NCI-H2029 treated with DMSO at 0.1 percent for 48 hours (cell line): ENCODE data around the gene DPH3.
A peak's percentile ranks its signal among the peaks of the same experiment; 100 is the strongest.

ENCODE experiments used
- DNase-seq: peaks from one replicate; lab custom pipeline; 2025; lab: John Stamatoyannopoulos, UW

DPH3 gene

DNA sequence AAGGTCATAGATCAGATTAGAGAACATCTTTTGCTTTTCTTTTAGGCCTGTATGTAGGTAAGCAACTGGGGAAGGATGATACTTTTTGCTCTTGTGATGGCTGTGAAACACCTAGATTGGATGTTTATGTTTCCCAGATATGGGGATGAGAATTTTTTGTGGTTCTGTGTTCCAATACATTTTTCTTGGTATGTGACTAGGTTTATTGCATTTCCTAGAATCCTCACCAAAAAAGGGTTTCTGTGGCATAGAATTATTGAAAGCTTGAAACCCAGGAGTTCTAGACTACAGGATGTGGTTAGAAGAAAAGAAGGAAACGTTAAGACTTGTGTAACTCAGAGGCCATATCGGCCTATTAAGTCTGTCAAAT, 26.1 kb upstream of the DPH3 start:
- DNase-seq = no peak

DNA sequence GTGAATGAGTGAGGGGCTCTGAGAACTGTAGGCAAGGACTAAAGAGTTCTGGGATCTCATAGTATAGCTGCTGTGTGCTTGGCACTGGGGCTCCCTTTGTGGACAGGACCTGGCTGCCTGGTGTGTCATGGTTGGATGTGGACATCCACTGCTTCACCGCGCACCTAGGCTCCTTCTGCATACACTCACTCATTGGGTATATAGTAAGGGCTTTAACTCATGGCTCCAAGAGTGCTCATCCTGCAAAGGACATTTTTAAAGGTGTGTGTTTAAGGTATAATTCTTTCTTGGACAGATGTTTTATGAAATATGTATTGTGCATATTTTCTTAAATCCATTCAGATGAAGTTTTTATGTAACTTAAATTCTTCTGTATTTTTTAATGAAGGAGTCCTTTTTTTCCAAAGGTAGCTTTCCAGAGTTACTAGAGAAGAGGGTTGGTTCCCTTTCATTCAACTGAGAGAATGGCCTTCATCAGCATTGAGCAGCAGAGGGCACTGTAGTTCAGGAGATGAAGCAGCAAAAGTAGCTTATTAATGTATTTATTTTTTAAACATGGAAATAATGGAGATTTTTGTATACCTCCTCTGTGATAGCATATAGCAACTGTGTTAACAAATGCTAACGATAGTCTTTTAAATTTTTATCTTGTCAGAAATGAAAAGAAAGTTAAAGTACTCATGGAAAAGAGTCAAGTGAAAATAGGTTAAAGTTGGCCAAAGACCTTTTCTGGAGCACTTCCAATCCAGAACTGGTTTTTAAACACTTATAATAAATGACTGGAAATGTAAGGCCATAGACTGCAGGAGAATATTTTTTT, 25.5 kb upstream of the DPH3 start:
- DNase-seq = peak; percentile 84

DNA sequence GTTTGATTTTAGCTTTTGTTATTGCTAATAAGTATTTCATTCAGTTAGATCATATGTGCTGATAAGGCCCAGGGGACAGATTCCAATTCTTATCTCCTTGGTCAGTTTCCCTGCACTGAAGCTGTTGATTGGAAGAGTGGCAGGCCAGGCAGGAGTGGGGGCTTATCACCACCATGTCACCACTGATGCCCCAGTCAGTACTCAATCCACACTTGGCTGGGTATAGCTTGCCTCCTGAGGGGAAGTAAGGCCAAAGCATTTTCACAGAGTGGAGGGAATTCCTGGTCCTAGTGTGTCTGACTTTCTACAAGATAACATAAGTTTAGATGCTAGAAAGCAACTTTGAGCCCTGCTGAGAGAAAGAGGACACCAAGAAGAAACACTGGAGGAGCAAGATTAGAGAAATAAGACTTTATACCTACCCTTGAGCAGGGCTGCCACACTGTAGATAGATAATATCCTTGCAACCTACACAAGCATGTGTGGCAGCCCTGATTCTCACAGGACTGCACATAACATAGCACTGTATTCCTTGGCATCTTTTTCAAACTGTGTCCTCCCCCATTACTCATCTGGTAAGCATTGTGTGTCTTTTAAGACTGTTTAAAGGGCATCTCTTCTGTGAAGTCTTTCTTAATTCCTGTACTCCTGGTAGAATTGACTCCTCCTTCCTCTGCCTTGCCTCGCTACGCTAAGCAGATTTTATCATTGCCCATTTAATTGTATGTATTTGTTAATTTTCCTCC, 24.6 kb upstream of the DPH3 start:
- no peak for DNase-seq

DNA sequence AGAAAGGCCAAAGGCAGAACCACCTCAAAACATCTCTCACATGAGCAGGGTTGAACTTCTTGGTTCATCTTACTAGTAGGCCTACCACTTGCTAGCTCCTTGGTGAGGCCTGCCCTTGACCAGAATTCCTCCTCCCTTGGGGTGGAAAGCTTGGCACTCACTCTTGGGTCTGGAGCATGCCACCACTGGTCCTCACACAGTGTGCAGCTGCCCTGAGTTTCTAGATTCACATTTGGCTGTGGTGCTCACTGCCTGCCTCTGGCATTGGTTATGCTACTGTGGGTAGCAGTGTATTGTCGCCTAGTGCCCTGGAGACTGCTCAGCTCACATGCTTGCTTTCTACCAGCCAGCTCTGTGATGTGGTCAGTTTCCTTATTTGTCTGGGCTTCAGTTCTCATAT, 23.9 kb upstream of the DPH3 start:
- DNase-seq = no peak

DNA sequence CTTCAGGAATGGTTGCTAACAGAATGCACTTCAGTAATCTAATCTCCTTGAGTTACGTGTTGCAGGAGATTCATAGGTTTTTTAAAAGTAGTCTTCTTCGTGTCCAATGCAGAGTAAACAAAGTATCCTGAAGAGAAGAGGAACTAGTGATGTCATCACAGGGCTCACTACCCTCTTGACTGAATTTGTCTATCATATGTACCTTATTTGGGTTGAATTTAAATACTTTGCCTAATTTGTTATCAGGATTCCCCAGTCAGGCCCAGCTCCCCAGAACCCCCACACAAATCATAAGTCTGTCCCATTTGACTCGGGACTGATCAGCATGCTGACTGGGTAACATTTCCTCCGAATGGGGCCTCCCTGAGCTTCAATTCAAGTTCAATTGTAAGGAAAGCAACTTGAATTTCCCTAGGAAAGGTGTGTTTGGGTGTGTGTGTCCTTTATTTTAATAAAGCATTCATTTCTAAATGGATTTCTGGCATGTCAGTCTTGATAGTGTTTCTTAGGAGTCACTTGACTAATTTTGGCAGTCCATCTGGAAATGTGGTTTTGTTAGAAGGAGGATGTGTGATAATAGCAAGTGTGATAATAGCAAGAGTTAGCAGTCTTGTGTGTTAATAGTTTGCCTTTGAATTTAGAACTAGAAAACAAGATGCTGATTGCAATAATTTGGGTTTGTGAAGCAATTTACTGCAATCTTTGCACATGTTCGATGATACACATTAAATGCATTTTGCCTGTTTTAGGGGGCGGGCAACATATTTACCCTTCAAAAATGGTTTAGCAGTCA, 22.2 kb upstream of the DPH3 start:
- no peak for DNase-seq

DNA sequence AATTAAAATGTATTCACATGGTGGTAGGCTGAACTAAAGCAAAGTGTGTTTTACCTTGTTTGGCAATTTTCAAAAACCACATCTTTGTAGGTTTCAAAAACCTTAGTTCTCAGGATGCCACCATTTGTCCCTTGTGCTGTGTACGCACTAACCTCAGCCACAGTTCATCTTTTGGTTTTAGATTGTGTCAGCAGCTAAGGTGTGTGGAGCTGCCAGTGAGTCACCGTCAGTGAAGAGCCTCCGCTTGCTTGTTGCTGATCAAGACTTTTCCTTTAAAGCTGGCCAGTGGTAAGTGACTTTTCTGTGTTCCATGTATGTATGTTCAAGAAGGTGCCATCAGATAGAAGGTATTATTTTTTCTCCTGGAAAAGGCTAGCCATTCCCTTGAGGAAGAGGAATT, 21.4 kb upstream of the DPH3 start:
- no peak for DNase-seq

DNA sequence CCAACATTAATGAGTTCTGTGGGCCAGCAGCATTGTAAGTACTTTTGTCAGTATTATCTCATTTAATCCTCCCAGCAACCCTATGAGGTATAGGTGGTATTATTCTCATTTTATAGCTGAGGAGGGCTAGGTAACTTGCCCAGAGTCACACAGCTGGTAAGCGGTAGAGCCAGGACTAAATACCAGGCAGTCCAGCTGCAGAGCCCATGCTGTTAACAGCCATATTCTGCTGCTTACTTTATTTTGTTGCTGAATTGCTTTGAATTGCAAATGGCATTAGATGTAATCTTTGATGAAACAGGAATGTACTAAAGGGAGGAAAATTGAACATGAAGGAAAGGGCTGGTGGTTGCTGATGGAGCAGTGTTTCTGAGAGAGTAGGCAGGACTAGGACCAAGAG, 19.9 kb upstream of the DPH3 start:
- DNase-seq = no peak

DNA sequence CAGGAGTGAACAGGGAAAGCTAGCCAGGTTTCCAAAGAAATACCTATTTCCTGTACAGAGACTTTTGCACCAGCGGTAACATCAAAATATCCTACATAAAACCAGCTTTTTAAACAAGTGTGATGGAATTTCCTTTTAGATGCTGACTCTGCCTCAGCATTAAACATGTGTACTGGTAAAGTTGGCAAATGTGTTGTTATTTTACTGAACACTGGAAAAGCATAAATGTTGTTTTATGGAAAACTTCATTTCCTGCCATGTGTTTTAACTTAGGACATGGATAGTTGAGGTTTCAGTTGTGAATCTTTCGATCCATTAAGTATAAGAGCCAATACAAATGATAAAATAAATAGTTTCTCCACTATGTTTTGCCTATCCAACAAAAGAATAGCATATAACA, 15.9 kb upstream of the DPH3 start:
- no peak for DNase-seq

DNA sequence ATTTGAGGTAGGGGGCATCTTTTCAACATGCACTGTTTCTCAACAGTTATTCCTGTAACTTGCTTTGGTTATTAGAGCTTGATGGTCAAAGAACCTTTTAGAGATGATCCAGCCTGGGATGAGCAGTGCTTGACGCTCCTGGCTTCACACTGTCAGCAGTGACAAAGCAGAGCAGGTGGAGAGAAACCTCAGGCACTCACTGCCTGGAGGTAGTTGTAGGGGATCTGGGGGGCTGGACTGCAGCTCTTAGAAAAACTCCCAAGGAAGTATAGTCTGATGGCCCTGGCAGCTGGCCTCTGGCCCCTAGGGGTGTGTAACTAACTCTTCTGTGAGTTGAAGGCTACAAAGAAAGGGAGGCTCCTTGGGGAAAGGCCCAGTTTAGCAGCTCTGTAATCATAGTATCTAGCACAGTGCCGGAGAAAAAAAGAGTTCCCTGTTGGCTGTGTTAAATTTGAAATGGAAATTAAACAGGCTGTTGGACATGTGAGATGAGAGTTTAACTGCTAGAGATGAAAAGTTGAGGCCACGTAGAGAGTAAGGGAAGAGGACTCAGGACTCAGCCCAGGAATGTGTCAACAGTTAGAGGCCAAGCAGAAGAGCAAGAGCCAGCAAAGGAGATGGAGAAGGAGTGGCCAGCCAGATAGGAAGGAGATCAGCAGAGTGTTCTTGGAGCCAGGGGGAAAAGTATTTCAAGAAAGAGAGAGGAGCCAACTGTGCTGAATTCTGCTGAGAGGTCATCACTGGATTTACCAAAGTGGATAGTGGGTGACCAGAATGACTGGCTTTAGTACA, 14.5 kb upstream of the DPH3 start:
- DNase-seq = no peak

DNA sequence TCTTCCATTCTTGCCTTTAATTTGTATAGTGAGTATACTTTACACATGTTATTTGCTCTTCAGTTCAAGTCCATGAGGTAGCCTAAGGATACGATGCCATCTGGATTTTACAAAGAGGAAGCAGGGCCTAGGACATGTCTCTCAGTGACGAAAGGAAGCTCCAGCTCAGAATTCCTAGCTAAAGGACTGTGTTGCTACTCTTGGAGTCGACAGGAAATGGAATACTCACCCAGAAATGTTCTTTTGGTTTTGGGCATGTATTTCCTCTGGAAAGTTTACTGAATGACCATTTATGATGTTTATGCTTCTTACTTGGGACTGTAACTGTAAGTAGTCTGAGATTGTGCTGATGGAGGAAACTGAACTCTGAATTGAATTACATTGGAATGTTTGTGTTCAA, 12.7 kb upstream of the DPH3 start:
- DNase-seq = no peak

DNA sequence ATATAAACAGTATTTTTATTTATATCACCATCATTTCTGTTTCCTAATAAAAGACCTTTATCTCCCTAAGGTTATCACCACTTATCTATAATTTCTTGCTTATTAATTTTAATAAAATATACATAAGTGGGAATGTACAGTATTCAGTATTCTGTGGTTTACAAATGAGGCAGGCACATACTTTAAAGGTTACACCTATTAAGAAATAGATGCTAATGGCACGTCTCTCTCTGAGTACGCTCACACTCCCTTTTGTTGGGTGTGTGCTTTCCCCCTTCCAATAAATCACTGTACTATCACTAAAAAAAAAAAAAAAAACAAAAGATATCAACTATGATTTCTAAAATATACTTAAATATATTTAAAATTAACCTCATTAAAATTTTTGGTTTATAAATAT, 9.1 kb upstream of the DPH3 start:
- DNase-seq = no peak

DNA sequence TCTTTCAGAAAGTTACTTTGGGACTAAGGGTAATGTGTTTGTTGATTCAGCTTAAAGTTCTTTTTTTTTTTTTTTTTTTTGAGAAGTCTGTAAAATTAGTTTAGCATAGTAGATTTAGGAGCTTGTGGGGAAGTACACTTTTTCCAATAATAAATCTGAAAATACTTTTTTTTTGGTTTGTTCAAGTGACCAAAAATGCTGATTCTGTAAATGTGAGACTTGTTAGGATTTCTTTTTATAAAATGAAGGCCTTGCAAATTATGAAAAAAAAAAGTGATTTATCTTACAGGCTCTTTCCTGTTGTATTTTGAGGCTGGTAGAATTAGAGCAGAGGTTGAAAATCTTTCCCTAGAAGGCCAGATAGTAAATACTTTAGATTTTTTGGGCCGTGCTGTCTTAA, 7.8 kb upstream of the DPH3 start:
- DNase-seq = no peak

DNA sequence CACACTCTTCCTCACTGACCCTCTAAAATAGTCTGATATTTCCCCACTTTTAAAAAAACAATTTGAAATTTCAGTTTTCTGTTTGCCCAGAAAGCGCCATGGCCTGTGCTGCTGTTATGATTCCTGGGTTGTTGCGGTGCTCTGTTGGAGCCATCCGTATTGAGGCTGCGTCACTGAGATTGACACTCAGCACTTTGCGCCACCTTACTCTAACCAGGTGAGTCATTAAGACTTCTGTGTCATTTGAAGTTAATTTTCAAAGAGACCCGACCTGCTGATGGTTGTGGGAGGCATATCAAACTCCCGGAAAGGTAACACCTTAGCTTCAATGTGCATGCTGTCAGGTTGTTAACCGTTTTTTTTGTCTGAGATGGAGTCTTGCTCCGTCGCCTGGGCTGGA, 6.1 kb upstream of the DPH3 start:
- no peak for DNase-seq

DNA sequence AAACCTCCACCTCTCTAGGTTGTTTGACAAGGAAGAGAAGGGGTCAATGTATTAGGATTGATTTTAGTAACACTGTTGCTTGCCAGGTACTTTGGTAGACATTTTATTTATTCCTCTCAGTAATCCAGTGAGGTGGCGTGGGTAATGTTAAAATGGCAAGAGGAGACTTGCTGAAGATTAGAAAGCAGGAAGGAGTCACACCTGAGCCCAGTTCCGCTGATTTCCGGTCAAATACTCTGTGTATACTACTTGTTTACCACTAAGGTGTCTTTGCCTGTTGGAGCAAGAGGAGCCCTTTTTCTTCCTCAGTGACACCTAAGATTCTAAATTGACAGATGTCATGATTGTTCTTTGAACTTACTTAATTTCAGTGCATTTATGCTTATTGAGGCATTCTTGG, 2.0 kb upstream of the DPH3 start:
- no peak for DNase-seq

DNA sequence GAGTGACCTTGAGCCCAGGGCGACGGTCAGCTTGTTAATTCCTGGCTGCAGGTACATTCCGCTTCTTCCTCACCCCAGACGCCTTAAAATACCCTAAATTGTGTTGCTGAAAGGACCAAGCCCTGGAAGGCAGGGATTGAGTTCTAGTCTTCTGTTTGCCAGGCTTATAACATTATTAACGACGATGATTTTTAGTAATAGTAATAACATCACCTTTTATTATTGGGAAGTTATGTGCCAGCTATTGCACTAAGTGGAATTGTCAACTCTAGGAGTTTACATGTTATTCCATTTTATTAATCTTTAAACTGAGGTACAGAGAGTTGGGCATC, 678 bp upstream of the DPH3 start:
- no peak for DNase-seq

DNA sequence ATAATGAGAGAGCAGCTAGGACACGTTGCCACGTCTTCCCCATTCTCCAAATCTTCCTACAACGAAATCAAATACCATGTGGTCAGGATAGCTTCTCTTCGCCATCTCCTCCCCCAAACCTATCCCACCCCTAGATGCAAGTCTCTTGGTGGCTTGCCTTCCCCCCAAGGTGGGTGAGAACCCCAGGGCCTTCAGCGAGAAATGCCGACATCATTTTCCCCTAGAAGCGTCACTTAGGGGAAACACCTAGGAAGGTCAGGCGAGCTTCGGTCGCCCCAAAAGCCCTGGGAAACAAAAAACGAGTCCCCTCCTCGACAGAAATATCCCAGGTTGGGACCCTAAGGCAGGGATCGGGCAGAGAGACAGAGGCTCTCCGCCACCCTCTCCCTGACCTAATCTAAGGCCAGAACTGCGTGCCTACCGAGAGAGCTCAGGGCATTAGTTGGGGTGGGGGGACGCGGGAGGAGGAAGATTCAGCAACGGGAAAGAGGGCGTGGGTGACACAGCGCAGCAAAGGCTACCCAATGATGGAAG, 502 bp downstream of the DPH3 start:
- DNase-seq = no peak

DNA sequence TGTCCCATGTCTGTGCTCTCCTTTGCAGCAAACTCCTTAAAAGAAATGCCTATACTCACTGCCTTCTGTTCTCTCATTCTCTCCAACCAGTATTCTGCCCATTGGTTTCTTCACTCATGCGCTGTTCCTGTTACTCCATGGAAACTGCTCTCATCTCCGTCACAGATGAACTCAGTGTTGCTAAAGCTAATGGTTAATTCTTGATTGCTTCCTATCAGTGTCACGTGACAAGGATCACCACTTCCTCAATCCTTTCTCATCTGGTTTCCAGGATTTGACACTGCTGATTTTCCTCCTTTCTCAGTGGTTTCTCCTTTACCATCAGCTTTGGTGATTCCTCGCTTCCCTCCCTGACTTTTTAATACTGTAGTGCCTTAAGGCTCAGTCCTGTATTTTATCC, 2.6 kb downstream of the DPH3 start:
- no peak for DNase-seq

DNA sequence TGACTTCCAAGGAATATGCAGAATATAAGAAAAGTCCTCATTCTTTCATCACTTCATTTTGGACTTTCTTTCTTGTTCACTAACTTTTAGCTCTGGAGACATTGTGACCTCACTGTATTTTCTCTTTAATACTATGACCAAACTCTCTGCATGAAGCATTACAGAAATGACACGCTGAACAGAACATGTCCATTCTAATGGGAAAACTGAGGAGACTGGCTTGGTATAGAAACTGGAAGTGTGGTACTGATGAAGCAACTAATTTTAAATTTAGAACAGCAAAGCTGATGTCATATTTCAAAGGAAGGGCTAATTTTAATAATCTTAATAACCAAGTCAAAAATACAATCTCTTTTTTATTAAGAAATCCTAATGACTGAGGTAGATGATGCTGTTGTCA, 4.7 kb downstream of the DPH3 start:
- DNase-seq = no peak

DNA sequence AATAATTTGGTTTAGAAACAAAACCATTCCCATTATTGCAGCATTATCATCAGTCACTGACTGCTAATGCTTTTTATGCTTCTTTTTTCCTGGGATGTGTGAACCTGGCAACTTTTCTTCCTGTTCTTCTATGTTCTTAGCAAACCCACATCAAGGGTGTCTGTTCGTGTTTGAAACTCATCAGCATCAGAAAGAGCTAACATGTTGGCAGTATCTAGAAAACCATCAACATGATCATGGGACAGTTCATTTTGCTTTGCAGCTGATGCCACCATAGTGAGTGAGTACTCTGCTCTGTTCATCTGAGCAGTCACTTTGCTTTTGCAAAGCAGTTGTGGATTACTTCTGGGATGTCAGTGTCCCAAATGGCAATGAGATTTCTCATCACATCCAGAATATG, 5.9 kb downstream of the DPH3 start:
- DNase-seq = no peak

DNA sequence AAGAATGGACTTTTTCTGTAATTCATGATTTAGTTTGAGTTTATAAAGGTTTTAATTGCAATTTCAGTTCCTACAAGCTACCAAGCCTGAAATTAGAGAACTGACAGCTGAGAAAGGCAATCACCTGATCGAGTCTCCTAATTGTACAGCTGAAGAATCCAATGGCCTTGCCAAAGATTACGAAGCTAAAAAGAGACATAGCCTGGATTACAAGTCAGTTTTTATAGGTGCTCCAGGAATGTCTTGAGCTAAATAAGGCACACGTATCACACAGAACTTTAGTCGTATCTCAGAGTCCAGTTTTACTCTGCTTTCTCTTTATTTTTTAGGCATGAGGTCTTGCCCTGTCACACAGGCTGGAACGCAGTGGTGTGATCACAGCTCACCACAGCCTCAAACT, 6.6 kb downstream of the DPH3 start:
- no peak for DNase-seq

DNA sequence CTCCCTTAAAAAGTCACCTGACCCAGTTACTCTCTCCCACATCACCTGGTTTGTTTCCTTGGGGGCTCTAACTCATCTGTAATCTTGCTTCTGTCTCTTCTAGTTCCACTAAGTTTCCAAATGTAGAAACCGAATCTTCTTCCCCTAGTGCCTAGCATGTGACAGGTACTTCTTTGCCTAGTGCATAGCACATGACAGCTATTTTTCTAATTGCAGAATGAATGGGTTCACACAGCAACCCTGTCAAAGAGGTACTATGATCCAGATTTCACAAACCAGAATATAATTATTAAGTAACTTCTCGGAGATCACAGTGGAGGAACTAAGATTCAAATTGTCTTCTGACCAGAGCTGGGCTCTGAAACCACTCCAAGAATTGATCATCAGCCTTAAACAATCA, 7.4 kb downstream of the DPH3 start:
- no peak for DNase-seq

DNA sequence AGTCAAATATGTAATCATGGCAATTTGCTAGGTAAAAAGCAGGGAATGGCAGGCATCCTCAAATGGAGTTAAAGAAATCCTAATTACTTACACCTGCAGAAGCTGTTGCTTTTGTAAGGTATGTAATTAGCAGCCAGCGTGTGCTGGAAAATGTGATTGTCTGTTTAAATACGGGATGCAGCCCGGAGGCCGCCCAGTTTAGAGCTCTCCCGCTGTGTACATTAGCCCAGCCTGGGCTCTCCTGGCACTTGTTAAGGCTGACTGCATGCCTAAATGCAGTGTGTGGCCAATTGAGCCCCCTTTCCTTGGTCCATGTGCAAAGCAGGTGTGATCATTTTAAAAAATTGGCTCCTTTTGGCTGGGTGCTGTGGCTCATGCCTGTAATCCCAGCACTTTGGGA, 9.0 kb downstream of the DPH3 start:
- no peak for DNase-seq
